Measurements from ENCODE around the gene PRKCE.

The PRKCE gene

DNA sequence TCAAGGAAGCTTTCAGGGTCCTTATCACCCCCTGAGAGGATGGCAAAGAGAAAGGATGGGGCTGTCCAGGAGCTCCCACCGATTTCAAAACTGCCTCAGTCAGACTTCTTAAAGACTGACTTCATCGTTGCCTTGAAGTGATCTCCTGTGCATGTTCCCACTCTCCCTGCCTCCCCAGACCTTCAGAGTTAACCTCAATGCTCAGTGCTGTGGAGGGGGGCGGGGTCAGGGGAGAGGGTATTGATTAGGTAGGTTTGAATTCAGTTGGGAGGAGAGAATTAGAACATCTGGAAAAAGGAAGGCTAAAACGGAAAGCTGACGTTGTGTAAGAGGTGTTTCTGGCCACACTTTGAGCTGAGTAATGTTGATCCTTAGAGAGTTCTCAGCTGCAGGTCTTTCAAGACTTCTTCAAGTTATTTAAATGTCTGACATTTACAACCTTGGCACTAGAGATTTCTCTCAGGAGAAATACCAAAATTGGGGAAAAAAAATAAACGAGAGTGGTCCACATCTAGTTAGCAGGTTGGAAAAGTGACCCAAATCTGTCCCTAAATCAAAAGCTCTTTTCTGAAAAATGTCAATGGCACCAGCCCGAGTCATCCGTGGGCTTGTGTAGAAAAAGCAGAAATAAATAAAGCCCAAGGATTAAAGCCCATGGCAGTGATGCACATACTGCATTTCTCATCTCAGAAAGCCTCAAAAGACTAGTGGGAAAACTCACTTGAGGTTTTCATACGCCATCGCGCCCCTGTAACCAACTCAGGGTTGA, 511.0 kb downstream of the PRKCE start:
- H3K4me3 ChIP-seq (ENCODE audit: low read depth, low read length), result no peak overlapping the region
- TF ChIP-seq, protein P1, sequence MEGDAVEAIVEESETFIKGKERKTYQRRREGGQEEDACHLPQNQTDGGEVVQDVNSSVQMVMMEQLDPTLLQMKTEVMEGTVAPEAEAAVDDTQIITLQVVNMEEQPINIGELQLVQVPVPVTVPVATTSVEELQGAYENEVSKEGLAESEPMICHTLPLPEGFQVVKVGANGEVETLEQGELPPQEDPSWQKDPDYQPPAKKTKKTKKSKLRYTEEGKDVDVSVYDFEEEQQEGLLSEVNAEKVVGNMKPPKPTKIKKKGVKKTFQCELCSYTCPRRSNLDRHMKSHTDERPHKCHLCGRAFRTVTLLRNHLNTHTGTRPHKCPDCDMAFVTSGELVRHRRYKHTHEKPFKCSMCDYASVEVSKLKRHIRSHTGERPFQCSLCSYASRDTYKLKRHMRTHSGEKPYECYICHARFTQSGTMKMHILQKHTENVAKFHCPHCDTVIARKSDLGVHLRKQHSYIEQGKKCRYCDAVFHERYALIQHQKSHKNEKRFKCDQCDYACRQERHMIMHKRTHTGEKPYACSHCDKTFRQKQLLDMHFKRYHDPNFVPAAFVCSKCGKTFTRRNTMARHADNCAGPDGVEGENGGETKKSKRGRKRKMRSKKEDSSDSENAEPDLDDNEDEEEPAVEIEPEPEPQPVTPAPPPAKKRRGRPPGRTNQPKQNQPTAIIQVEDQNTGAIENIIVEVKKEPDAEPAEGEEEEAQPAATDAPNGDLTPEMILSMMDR (IDR thresholded peaks at IDR 0.05; ENCODE audit: low read depth, low read length, missing control alignments), result no peak
- no peak for DNase-seq
- H3K27me3 ChIP-seq (replicated peaks), result no peaks in the 10 kb centered on the region
- peaks cover 14% of the 10 kb centered on the region for H3K36me3 ChIP-seq (replicated peaks)
- in situ Hi-C loops (cut with HindIII; ENCODE audit: low pct_ligation_motif_present, low sequenced_read_pairs), result no loop called here
- no peak overlapping the region for H3K27ac ChIP-seq

DNA sequence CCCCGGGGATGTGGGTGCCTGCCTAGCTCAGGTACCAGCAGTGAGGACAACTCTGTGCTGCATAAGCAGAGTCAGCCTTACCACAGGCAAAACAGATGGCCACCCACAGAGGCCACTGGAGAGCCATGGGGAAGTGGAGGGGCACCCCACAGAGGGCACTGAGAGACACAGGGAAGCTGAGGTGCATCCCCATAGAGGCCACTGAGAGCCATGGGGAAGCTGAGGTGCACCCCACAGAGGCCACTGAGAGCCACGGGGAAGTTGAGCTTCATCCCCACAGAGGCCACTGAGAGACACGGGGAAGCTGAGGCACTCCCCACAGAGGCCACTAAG, 511.6 kb downstream of the PRKCE start:
- Histone ChIP-seq H3K27ac (no peak overlapping the region), H3K36me3 (replicated peaks) (peaks cover 14% of the 10 kb centered on the region), H3K27me3 (replicated peaks) (no peaks in the 10 kb centered on the region), H3K4me3 (ENCODE audit: low read depth, low read length) (no peak overlapping the region)
- DNase-seq, result no peak
- in situ Hi-C loops (cut with HindIII; ENCODE audit: low pct_ligation_motif_present, low sequenced_read_pairs), result no loop called here
- TF ChIP-seq, protein P1 (IDR thresholded peaks at IDR 0.05; ENCODE audit: low read depth, low read length, missing control alignments), result no peak

DNA sequence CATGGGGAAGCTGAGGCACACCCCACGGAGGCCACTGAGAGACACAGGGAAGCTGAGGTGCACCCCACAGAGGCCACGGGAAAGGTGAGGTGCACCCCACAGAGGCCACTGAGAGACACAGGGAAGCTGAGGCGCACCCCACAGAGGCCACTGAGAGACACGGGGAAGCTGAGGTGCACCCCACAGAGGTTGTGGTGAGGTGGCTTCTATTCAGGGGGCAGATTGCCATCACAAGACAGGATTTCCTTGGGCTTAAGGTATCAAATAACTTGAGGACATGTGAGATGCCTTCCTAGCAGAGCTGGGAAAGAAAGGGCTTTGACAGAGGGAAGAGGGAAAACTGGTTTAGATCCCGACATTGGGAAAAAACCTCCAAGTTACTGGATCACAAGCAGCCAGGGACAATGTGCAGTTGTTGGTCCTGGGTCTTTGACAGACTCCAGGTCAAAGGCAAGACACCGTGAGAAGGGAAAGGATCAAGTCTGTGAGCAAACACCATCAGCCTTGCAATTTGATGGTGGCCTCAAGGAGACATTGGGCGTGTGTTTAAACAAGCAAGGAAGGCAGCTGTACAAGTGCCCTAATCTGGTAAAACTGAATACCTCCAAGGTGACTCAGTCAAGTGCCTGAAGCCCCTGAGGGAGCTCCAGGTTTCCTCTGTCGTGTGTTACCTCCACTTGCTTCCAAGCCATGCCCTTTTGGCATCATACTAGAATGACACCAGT, 512.5 kb downstream of the PRKCE start:
- TF ChIP-seq, protein P1 (IDR thresholded peaks at IDR 0.05; ENCODE audit: low read depth, low read length, missing control alignments), result no peak
- no peak for DNase-seq
- Histone ChIP-seq H3K36me3 (replicated peaks) (peaks cover 14% of the 10 kb centered on the region), H3K4me3 (ENCODE audit: low read depth, low read length) (no peak overlapping the region), H3K27me3 (replicated peaks) (no peaks in the 10 kb centered on the region), H3K27ac (peak overlapping the region; percentile 65)
- in situ Hi-C loops (cut with HindIII; ENCODE audit: low pct_ligation_motif_present, low sequenced_read_pairs), result no loop called here

DNA sequence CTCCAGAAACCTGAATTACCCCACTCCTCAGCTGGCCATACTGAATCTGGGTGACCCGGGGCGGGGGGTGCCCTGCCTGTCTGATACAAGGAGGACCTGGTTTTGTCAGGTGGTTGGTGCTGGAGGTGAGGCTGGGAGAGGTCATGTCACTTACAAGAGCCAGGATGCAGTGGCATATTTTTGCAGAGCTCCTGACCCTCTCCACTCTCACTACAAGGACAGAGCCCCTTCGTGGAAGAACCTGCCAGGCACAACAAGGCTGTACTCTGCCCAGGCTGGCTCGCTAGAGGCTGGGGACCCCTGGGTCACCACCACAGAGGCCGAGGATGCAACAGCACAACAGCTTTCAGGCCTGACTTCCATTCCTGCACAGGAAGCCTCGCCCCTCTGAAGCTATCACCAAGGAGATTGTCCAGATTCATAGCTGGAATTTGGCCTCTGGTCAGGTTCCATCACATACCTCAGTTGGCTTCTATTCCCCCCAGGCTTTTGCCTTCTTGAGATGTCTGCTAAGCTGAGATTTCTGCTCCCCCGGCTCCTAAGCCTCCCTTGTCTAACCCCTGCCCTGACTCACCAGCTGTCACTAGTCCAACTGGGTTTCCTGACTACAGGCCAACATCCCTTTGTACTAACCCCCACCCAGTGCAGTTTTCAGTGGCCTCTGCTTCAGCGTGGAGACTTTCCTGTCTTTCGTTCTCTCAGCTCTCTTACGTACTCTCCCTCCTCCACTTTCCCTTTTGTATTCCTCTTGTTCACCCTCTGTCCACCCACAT, 513.2 kb downstream of the PRKCE start:
- Histone ChIP-seq H3K36me3 (replicated peaks) (peaks cover 10% of the 10 kb centered on the region), H3K27me3 (replicated peaks) (no peaks in the 10 kb centered on the region), H3K4me3 (ENCODE audit: low read depth, low read length) (no peak overlapping the region), H3K27ac (peak overlapping the region; percentile 65)
- in situ Hi-C loops (cut with HindIII; ENCODE audit: low pct_ligation_motif_present, low sequenced_read_pairs), result no loop called here
- DNase-seq, result peak; percentile 93
- TF ChIP-seq, protein P1 (IDR thresholded peaks at IDR 0.05; ENCODE audit: low read depth, low read length, missing control alignments), result no peak

DNA sequence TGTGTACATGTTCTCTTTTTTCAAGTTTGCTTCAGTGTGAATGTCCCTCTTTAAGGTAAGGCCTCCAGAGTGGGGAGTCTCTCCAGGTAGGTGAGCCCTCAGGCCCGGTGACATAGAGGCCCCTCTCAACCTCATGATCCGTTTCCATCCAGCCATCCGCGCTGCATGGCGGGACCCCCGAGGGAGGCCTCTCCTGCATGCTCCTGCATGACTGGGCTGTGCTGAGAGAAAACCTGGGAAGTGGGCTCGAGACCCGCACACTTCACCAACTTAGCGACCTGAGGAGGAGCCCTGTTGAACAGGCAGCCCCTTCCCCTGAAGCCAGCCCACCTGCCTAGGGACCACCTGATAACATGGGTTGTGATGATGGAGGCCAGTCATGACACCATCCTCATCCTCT, 514.4 kb downstream of the PRKCE start:
- H3K4me3 ChIP-seq (ENCODE audit: low read depth, low read length), result no peak overlapping the region
- DNase-seq, result no peak
- in situ Hi-C loops (cut with HindIII; ENCODE audit: low pct_ligation_motif_present, low sequenced_read_pairs), result no loop called here
- peaks cover 3% of the 10 kb centered on the region for H3K36me3 ChIP-seq (replicated peaks)
- H3K27ac ChIP-seq, result no peak overlapping the region
- no peaks in the 10 kb centered on the region for H3K27me3 ChIP-seq (replicated peaks)
- TF ChIP-seq, protein P1 (IDR thresholded peaks at IDR 0.05; ENCODE audit: low read depth, low read length, missing control alignments), result no peak
